AG10803 (cell line): Measurements from ENCODE around the gene PLXNB2.

Experiments
- DNase-seq: peaks from one replicate; pipeline ENCODE4 v3.0.0; 2010; ENCODE audit warnings: low read depth
- H3K4me3 ChIP-seq: 2 replicates; pipeline ENCODE4 v1.5.1; 2011; ENCODE audit warnings: mild to moderate bottlenecking, low read length, control low read depth
- CTCF ChIP-seq: conservative IDR thresholded peaks from 2 replicates; pipeline ENCODE4 v1.5.1; 2011; ENCODE audit warnings: mild to moderate bottlenecking, low read length, control low read depth, inconsistent platforms

PLXNB2 gene

GRCh38 chr22:50280708-50281383 lies 26.6 kb downstream of the PLXNB2 start:
- no peak overlapping the region for H3K4me3 ChIP-seq
- TF ChIP-seq CTCF = no peak
- no peak for DNase-seq

GRCh38 chr22:50280022-50280707 lies 27.3 kb downstream of the PLXNB2 start:
- DNase-seq = no peak
- H3K4me3 ChIP-seq = no peak overlapping the region
- TF ChIP-seq CTCF = no peak

- TF ChIP-seq CTCF = no peak
- H3K4me3 ChIP-seq = no peak overlapping the region
- DNase-seq = no peak
Measured at GRCh38 chr22:50278956-50279619, 28.4 kb downstream of the PLXNB2 start.

- no peak for DNase-seq
- no peak for TF ChIP-seq CTCF
- H3K4me3 ChIP-seq = no peak overlapping the region
Measured at GRCh38 chr22:50278461-50278860, 29.0 kb downstream of the PLXNB2 start.

- DNase-seq = no peak
- no peak for TF ChIP-seq CTCF
- H3K4me3 ChIP-seq = no peak overlapping the region
Measured at GRCh38 chr22:50277761-50278160, 29.7 kb downstream of the PLXNB2 start.

- DNase-seq = peak; percentile 75
- H3K4me3 ChIP-seq = no peak overlapping the region
- TF ChIP-seq CTCF = peak; percentile 32
Measured at GRCh38 chr22:50276143-50276542, 31.3 kb downstream of the PLXNB2 start.
